CD1c-positive myeloid dendritic cell (primary cell): Measurements from ENCODE around the gene ZNF789.
"Not testable (repeated sequence)": the region's sequence is repeated elsewhere in the genome, so short reads cannot be mapped to it uniquely, and the experiment has no call there.

Source experiments
- DNase-seq: peaks from one replicate; pipeline ENCODE4 v3.0.0-alpha.2; 2016; ENCODE audit errors: extremely low spot score

ZNF789 gene

DNA sequence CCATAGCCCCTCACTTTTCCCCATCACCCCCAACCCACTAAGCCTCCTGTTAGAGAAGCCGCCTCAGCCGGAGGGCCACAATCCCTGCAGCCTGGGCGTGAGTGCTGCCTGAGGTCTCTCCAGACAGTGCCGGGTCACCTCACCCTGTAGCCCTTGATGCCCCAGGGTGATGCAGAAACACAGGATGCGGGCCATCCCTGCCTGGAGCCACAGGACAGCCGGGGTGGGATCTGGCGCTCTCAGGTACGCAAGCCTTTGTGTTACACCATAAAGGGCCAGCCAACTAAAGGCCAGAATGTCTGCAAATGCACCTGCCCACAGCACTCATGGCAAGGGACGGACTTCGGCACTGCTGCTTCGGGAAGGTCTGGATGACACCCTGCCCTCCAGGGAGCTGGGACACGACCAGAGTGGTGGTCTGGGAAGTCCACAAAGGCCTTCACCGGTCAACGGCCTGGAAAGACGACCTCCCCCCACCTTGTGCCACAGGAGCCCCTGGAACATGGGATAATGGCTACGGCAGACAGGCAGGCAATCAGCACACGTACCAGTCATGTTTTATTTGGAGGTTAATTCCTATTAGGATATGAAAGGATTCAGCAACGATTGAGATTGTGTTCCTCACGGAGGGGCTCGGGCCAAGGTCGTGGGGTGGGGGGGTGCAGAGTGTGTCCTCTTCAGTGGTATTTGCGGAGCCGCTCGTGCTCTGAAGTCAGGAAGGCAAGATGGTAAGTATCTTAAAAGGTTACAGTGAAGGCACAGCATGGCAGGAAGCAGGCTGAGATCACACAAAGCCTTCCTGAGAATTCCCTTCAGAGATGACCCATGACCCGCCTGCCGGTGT, 14.8 kb upstream of the ZNF789 start:
- DNase-seq = no peak

DNA sequence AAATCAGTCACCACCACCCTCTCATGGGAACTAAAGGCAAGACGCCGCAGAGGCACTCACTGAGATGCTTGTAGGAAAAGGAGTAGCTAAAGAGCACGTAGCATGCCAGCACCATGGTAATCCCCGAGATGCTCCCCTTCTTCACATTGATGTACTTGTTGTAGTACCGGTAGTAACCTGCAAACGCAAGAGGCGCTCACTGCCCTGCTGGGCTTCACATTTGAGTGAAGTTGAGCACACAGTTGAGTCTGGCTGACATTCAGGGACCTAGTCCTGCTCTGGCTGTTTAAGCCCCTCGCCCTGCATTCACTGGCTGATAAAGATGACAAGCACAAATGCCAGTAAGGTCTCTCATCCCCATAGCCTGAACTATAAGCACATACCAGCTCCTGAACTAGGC, 13.6 kb upstream of the ZNF789 start:
- DNase-seq = peak; percentile 26

- no peak for DNase-seq
Observed at GRCh38 chr7:99460651-99461050, 12.0 kb upstream of the ZNF789 start.

DNA sequence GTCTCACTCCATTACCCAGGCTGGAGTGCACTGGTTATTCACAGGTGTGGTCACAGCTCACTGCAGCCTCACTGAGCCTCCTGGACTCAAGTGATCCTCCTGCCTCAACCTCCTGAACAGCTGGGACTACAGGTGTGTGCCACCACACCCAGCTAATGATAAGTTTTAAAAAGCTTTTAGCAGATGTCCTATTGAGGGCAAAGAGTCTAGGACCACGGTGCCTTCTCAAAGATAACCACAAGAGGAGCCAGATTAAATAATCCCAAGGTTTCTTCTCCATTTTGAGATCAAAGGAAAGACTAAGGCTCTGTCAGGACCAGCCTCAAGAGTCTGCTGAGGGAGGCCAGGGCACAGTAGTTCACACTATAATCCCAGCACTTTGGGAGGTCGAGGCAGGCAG, 11.5 kb upstream of the ZNF789 start:
- DNase-seq = no peak

DNA sequence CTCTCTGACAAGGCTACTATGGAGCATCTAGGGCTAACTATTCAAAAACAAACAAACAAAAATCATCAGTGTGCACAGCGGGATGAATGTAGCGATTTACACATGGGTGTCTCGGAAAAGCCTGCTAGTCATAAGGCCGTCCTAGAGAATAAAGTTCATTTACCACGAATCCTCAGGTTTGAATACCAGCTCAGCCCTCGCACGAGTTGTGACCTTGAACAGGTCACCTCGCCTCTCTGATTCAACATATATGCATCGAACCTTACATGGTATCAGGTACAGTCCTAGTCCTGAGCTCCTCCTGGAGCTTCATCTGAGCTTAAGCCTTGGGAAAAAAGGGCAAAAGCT, 7.3 kb upstream of the ZNF789 start:
- no peak for DNase-seq

GRCh38 chr7:99468336-99468918, 4.3 kb upstream of the ZNF789 start:
- no peak for DNase-seq

- no peak for DNase-seq
Observed at GRCh38 chr7:99469381-99470065, 3.2 kb upstream of the ZNF789 start.

- DNase-seq = peak; percentile 83
Observed at GRCh38 chr7:99473315-99473596, 566 bp downstream of the ZNF789 start.

DNA sequence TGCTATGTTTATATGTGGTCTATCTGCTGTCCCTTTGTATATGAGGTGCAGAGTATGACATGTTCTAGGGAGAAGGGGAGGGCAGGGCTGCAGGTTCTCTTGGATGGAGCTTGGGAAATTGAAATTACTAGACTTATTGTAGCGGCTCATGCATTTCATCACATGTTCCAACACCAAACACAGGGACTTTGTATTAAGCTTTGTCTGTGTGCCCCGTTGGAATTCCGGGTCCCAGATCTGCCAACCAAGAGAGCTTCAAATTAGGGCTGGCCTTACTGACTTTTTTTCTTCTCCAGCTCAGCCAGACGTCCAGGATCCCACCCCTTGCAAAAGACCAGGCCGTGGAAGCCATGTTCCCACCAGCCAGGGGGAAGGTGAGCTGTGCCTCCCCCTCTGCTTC, 3.4 kb downstream of the ZNF789 start:
- no peak for DNase-seq

GRCh38 chr7:99478464-99479440, 6.1 kb downstream of the ZNF789 start:
- peak; percentile 23 for DNase-seq

DNA sequence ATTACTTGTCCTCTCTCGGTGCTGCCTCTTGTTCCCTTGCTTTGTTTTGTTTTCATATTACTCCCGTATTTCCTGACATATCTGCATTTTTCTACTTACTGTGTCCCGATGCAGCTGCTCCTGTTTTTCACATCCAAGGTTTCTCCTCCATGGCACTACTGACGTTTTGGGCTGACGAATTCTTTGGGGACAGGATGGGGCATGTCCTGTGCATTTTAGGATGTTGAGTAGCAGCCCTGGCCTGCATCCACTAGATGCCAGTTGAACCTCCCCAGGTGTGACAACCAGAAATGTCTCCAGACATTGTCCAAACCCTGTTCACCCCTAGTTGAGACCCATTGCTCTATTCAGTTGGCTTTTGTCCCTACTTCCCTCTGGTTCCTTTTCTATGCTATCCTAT, 12.4 kb downstream of the ZNF789 start:
- no peak for DNase-seq

DNA sequence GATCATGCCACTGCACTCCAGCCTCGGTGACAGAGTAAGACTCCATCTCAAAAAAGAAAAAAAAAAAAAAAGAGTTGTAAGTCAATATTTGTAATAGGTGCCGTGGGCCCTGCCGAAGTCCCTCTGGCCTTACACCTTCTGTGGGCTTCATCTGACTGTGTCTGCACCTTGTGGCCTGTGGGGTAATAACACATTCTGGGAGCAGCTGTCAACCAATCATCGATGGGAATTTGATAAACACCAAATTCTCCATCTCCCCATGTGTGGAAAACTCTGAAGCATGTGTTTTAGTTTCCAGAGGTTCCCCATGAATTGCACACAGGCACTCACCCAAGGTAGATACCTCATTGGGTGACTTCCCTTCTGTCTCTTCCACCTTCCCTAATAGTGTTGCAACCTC, 16.5 kb downstream of the ZNF789 start:
- no peak for DNase-seq

- no peak for DNase-seq
Observed at GRCh38 chr7:99490878-99491277, 18.2 kb downstream of the ZNF789 start.

- DNase-seq = no peak
Observed at GRCh38 chr7:99493823-99494222, 21.1 kb downstream of the ZNF789 start.

DNA sequence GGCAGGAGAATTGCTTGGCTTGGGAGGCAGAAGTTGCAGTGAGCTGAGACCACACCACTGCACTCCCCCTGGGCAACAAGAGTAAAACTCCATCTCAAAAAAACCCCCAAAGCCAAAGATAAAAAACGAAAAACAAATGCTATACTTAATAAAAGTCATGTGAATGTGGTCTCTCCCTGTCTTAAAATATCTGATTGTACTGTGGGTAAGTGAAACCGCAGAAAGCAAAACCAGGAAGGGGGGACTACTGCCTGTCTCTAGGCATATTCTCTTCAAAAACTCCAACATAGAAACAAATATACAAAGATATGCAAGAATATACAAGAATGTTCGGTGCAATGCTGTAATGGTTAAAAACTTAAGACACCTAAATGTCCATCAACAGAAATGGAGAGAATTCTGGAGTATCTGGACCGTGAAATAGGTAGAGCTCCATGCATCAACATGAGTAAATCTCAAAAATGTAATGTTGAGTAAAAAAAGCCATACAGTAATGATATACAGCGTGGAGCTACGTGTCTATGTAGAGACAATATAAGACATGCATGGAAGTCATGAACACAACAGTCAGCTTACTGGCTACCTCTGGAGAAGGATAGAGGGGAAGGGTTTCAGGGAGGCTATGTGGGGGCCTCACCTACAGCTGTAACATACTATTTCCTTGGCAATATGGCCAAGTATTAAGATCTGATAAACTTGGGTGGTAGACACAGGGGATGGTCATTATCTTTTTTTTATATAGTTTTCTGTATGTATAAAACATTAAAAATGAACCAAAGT, 25.3 kb downstream of the ZNF789 start:
- no peak for DNase-seq

DNA sequence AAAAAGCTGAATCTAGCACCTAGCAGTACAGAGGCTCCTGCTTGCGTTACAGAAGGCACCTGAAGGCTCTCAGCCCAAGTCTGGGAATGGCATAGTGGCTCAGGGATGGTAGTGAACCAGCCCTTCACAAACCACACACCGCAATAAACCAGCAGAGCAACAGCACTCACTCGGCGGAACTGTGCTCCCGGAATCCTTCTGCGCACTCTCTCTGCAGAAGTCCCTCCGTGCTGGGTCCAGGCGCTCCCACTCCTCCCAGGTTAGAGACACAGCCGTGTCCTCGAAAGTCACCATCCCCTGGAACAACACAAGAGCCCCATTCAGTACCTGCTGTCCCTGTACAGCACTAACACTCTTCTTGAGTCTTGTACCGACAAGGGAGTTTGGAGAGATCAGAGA, 25.9 kb downstream of the ZNF789 start:
- no peak for DNase-seq

DNA sequence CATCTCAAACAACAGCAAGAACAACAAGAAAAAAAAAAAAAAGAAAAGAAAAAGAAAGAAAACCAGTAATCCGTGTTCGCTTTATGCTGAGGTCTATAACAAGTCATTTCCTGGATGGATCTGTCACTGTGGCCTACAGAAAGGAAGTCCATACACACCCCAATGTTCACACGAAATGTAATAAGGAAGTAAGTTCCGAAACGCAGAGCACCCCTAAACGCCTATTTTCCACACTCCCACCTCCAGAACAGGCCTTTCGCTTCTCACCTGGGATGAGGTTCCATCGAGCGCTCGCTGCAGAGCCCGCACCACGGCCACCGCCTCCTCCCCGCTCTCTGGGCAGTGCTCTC, 26.7 kb downstream of the ZNF789 start:
- DNase-seq = peak; percentile 72

DNA sequence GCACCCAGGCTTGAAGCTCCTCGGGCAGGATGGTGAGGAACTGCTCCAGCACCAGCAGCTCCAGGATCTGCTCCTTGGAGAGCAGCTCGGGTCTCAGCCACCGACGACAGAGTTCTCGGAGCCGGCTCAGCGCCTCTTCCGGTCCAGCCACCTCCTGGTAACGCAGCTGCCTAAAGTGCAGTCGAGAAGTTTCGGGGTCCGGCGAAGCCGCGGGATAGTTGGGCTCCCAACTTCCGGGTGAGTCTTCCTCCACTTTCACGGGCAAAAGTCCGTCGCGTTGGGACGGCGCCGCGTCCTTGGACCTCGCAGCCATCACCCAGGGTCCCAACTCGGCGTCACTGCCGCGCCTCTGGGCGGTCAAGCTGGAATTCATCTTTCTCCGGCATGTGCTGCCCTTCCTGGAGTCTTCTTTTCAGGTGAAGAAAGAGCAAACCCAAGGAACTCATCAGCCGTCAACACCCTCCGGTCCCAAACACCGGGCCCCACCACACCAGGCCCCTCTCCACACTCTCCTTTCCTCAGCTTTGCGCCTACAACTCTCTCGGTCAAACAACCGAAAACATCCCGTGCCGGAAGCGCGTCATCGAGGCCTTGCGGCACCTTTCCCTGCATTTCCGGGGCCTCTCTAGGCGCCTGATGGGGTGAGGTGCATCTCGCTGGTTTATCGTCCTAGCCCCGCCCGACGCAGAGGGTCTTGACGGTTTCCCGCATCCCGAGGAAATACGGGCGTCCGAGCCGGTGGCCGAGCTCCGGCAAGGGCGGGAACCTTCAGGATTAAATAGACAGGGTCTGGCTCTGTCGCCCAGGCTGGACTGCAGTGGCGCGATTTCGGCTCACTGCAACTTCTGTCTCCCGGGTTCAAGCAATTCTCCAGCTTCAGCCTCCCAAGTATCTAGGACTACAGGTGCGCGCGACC, 27.3 kb downstream of the ZNF789 start, which contains the start of gene ZNF394:
ZNF394 (minus strand) TSS at position 561 of the 916 bp plus-strand sequence; CDS start at position 373, 188 bp downstream.
- DNase-seq = peak; percentile 94

GRCh38 chr7:99500637-99501009, 27.9 kb downstream of the ZNF789 start:
- DNase-seq = no peak

DNA sequence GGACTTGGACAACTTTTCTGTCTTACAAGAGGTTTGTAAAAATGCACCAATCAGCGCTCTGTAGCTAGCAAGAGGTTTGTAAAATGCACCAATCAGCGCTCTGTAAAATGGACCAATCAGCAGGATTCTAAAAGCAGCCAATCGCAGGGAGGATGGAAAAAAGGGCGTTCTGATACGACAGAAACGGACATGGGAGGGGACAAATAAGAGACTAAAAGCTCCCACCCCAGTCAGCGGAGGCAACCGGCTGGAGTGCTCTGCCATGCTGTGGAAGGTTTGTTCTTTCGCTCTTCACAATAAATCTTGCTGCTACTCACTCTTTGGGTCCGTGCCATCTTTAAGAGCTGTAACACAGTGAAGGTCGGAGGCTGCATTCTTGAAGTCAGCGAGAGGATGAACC, 28.5 kb downstream of the ZNF789 start:
- DNase-seq = not testable (repeated sequence)
